LoVo (cell line): Measurements from ENCODE around the gene CACNB2.

ENCODE experiments used
- DNase-seq: peaks from one replicate; pipeline ENCODE4 v3.0.0-alpha.2; 2016; ENCODE audit warnings: low spot score

The CACNB2 gene

DNA sequence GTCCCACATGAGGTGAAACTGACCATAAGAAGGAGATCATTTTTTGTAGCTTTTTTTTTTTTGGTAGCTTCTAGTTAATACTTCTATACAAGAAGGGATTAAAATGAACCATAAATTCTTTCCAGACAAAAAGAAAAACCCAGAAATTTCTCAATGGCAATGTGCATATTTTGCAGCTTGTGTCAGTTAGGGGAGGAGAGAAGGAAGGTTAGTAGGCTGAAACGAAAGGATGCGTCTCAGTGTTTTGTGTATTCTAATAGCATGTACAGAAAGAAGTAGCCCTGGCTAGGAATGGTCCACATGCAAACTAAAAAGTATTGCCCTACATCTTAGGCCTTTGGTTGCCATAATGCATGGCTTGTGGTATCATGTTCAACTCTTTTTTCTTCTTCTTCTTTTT is 90.6 kb downstream of the CACNB2 start:
- no peak for DNase-seq

DNA sequence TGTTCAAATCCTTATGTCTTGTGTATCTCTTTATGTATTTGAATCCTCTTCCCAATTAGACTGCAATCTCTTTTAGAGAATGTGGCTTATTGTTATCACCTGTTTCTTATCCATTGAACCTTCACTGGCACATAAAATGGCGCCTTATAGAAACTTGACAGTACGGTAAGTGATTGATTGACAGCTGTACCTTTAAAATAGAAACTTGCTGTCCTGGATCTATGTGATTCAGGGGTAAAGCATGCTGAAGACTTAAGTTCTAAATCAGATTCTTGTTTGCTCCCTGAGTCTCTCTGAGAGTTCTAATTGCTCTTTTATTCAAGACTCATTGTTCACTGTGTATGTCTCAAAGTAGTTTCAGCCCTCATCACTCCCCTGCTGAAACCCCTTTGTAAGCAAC is 91.3 kb downstream of the CACNB2 start:
- no peak for DNase-seq

DNA sequence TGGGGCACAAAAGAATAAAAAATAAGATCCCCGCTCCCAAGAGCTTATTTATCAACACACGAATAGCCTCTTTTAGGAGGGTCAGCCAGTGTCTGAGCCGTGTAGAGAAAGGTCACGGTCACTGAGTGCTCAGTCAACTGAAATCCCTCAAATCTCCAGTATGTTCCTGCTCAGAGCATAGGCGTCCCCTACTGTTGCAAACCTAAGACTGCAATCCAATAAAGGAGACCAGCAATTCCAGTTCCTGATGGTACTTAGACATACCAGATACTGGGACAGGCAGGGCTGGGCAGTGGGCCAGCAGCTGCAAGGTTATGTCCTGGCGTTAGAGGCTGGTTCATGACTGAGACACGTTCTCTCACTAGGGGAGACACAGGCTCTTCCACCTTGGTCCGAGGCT is 93.6 kb downstream of the CACNB2 start:
- no peak for DNase-seq

DNA sequence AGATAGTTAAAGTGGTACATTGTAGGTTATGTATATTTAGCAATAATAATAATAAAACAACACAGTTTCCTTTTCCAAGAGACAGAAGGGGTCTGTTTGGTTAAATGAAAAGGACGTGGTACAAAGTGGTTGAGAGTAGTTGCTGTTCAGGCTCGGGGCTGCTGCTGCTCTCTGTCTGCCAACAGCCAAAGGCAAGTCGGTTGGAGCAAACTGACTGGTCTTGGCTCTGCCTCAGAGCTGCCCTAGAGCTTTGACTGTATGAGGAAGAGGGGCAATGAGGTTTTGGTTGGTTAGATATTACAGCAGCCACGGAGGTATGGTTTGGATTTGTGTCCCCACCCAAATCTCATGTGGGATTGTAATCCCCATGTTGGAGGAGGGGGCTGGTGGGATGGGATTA is 95.3 kb downstream of the CACNB2 start:
- DNase-seq, result no peak

DNA sequence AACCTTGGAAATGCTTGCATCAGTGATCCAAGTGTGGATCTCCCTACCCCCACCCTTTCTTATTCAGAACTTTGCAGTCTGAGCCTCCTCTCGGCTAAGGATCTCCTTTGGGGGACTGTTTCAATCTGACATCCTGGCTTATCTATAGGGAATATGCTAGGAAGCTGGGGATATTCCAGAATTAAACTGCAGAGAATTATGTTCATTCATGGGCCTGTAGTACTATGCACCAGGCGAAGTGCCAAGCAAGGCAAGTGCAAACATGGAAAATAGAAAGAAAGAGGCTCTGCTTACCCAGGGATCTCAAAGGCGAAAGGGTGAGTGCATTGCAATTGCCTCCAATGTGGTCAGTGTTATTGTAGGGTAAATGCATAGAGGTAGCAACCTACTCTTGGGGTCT is 96.5 kb downstream of the CACNB2 start:
- no peak for DNase-seq

DNA sequence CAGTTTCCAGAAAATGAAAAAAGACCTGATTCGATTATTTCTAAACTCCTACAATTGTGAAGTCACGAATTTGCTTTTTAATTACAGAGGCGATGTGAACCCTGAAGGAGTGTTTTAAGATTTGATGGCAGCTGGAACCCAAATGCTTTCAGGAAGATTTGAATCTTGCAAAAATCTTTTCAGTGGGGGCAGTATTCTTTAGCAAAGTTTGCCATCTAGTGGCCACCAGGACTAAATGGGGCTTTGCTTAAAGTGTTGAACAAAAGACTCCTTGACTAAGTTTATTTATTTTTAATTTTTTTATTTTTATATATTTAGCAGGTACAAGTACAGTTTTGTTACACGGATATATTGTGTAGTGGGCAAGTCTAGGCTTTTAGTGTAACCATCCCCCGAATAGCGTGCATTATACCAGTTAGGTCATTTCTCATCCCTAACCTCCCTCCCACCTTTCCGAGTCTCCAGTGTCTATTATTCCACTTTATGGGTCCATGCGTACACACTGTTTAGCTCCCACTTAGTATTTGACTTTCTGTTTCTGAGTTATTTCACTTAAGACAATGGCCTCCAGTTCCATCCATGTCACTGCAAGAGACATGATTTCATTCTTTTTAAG is 98.8 kb downstream of the CACNB2 start:
- peak; percentile 47 for DNase-seq

DNA sequence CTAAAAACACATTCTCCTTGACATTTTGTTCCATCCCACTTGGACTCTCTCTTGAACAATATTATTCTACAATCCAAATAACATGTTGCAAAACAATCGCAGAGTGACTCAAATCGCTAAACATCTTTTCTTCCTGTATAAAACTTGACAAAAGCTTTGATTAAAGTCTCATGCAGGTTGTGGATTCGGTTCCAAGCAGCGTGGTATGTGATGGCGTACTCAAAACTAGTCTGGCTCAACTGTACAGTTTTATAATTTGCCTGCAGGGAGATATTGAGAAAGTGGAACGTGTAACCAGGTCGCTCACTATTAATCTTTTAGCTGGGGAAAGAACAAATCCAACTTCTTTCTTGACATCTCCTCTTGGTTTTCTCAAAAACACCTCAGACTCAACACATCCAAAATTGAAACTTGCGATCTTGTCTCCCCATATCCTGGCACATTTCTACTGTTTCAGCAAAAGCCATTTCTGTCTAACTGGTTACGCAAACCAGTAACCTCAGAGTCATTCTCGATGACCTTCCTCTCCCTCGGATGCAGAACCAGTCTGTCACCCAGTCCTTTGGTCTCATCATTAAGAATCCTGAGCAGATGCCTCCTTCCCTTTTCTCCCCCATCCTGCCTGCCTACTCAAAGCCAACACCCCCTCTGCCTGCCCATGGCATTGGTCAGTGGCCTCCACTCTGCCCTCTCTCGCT is 100.1 kb downstream of the CACNB2 start:
- no peak for DNase-seq

DNA sequence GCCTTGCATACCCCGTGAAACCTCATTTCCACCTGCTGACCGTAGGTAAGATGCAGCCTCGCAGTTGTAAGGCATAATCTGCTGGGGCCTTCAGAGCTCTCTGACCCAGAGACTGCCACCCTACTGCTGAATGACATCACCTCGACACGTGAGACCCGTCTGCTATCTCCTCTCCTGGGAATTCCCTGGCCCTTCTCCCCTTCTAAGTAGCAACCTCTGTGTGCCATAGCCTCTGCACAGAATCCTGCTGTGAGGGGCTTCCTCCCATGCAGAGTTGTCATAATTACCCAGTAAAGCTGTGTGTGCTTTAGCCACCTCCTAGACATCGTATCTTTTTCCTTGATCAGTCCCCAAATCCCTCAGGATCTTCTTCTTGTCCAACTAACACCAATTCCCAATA is 106.7 kb downstream of the CACNB2 start:
- DNase-seq, result no peak

DNA sequence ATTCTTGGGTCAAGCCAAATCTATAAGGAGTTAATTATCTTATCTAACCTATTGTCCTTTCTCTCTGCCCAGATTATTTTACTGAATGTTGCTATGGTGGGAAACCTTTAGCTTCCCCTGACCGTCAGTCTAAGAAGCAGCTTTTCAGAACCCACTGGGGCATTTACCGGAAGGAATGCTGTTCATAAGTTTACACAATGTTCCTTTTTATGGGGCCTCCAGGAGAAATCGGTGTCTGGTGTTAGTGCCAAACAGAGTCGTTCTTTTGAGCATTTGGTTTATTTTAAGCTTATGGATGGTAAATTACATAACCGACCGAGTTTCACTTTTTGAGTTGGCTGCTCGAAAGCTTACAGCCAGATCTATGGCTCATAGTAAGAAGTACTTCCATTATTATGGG is 111.9 kb downstream of the CACNB2 start:
- DNase-seq, result no peak

DNA sequence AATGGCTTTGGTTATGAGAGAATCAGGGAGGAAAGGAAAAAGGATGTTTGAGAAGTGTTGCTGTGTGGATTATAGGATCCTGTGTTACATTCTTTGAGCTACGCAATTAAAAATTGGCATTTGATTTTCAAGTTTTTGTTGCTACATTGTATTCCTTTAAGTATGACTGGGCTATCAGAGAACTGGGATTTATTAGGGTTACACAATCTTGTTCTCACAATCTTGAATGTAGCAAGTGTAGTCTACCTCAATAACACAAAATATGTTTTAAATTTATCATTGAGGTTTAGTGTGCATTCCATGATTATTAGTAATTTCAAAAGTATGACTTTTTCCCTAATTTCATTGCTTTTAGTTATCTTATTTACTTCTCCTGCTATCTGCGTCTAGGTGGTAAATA is 113.9 kb downstream of the CACNB2 start:
- DNase-seq, result no peak

DNA sequence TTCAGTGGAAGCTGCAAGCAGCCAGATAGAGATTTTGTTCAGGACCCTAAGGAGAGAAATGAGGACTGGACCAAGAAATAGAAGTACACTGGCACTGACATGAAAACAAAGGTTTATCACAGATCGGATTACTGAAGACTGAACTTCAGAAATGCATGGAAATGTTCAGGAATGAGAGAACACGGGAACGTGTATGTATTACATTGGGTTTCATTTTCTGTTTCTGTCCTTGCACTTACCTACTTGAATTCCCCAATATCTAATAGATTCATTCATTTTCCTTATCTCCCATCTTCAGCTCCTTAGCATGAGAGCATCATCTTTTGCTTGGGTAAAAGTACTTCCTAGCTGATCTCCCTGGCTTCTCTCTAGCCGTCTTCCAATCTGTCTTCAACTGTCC is 114.5 kb downstream of the CACNB2 start:
- DNase-seq, result no peak

DNA sequence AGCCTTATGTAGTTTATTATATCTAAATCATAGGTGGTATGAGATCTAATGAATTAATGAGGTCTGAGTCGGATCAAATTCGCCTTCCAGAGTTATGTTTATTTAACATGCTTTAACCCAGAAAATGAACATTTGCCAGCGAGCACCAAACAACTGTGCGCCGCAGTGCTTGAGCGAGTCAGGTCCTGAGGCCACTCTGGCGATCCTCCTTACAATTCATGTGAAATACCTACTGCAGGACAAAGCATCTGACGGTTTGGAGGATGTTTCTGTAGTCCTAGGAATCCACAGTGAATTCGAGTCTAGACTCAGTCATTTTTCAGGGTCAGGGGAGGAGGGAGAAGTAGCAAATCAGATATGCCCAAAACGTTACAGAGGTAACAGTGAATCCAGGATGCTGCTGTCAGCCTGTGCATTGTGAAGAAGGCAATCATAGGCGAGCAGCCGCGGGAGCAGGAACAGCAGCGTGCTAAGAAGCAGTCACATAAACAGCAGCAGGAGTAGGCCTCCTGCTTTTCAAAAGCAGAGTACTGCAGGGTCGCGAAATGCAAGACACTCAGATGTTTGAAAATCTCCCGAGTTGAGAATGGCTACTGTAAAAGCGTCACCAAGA is 120.2 kb downstream of the CACNB2 start:
- no peak for DNase-seq

DNA sequence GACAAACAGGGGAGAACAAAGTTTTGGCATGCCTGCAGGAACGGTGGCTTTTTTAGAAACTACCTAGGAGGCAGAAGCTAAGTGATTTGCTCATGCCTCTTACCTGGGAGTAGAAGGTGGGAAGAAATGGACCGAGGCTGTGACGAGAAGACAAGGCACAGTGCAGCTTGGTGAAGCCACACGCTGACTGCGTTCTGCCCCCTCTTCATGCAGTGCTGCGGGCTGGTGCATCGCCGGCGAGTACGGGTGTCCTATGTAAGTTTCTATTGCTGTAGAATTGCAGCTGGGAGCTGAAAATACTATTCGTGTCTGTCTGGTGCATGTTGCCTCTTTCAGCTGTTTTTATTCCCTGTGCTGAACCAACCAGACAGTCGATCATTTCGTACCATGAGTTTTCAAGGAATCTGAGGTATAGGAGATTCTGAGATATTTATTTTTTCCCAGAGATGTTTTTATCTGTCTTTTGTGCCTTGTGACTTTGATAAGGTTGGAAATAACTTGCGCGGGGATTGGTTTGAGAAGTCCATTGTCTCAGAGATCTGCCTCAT is 120.9 kb downstream of the CACNB2 start:
- DNase-seq, result no peak

DNA sequence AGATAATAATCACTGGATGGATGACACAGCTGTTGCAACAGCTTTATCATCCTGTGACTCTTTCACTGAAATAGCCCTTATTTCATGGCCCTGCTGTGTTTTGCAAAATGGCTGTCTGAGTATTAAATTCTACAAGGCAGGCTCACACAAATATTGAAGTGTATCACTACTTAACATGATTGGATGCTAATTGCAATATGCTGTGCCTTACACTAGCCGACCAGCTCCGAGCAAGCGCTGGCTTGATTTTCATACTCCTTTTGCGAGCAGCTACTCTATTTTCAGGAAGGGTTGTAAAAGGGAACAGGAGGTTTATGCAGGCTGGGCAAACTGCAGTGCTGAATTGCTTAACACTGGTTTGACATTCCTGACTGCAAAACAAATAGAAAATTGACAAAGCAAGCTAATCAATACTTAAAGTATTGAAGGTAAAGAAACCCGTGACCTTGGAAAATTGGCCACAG is 121.6 kb downstream of the CACNB2 start:
- no peak for DNase-seq

DNA sequence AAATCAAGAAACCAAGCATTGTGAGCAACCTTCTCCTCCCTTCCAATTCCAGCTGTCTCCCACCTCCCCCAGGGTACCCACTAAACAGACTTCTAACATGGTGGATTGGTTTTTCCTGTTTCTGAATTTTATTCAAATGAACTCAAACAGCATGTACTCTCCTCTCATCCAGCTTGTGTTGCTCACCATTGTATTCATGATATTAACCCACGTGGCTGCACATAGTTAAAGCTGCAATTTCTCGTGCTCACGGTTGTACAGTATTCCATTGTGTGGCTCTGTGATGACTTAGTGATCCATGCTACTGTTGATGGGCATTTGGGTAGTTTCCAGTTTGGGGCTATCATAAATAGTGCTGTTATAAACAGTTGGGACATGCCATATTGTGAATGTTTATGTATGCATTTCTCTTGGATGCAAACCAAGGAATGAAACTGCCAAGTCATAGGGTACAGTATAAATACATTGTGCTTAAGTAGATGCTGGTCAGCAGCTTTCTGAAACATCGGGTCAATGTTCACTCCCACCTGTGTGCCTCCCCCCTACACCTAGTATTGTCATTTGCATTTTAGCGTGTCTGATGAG is 124.3 kb downstream of the CACNB2 start:
- no peak for DNase-seq

DNA sequence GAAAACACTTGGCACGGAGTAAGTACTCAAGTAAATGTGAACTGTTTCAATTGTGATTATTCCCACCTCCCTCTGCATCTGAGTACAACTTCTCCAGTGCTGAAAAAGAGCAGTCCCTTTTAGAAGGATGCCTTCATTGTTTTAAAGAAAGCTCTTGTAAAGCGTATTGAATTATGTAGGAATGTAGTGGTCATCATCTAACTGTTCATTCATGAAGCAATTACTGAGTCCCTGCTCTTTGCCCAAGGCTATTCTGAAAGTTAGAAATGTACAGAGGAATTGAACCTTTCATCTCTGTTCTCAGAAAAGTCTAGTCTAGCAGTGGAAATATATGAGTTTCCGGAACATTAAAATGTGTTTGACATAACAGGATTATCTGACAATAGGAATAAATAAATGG is 127.8 kb downstream of the CACNB2 start:
- DNase-seq, result no peak

DNA sequence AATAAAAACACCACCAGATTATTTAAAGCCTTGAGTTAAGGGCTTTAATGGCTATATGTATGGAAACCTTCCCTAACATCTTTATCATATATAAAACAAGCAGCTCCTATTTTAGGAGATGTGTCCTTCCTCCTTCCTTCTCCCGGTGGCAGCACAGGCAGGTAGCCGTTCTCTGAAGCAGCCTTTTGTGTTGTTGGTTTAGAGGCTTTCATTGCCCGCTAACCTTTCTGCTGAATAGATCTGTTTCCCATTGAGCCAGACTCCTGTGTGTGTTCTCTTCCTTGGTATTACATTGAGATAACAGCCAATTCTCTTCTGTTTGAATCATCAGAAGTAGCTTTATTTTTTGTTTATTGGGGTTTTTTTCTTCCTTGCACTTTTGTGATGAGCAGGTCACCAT is 131.3 kb downstream of the CACNB2 start:
- no peak for DNase-seq

DNA sequence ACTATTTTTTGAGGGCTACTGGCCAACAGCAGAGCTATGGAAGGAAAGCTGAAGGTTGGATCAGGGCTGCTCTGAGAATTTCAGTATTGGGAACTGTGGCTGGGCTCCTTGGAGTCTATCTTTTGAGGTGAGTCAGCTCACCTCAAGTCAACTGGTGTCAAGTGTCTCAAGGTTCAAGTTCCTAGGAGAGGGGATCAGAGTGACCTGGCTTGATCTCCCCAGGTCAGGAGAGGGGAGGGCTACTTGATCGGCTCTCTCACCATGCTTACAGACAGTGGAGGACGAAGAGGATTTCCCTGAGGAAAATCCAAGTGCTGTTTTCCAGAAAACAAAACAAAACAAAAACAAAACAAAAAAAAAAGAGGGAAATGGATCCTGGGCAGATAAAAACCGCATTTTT is 132.8 kb downstream of the CACNB2 start:
- no peak for DNase-seq

DNA sequence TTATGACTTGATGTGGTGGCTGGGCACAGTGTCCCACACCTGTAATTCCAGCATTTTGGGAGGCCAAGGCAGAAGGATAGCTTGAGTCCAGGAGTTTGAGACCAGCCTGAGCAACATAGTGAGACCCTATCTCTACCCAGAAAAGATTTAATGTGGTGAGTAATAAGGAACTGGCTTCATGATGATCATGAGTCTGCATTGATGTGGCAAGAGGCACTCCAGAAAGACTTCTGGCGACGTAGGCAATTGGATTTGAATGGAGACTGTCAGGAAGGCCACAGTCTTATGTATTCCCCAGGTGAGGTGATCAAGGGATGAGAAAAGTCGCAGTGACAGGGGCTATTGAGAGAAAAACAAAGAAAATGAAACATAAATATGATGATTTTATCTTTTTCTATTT is 138.0 kb downstream of the CACNB2 start:
- DNase-seq, result no peak

DNA sequence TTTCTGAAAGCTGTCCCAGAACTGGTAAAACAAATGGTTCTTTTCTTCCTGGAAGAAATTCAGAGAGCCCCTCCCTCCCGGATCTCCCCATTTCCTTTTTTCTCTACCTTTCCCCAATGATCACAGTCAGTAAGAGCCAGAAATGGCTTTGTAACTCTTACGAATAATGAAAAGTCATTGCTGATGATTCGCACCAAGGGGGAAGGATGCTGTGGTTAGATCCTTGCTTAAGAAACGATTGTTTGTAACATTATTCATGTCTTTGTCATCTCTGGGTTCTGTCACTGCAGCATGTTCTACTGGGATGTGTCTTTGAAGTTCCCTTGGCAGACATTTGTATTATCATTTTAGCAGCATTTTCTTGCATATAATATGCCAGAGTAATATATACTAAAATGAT is 138.9 kb downstream of the CACNB2 start:
- DNase-seq, result no peak

DNA sequence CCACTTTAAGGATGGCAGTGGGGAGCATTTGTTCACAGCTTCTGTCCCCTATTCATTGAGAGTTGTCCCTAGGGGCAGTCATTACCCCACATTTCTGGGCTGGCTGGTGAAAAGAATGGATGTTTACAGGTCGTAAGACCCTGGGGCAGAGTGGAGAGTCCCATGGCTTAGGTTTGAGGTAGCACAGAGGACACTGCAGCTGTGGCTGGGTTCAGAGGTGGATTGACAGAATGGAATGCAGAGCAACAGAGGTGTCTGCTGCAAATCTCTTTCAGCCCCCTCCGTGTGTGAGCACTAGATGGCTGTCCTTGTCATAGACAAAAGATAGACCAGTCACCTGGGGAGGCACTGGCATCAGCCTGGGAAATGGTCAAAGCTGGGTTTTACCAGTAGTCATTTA is 141.9 kb downstream of the CACNB2 start:
- no peak for DNase-seq

DNA sequence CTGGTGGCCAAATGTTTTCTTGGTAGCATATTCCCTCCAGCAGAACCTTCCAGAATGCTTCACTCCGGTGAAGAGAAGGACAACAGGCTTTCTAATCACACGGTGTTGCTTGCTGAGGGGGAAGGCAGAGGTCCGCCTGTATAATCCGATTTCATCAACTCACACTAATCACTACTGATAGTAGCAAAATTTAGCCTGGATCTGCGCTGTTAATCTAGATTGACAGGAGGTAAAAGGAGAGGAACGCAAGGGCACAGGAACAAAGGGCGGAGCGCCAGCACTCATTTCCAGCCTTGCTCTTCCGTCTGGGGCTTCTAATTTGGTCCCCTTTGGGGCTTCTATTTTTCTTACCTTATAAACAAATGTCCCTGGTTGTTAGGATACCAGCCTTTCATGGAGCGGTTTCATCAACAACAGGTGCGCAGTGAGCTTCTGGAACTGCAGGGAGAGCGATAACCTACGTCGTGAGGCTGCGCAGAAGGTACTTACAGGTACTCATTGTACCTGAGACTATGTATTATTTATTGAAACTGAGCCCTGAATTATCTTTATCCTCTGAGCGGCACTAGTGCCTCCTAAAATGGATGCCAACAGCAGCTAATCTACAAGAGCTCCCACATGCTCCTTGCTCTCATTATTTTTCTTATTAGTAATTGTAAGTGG is 150.6 kb downstream of the CACNB2 start:
- DNase-seq, result no peak
